A673 (cell line): ENCODE data around the gene VPS4A.

ENCODE experiments used
- EZH2 ChIP-seq: fragments of 200-600 bp; sonication (generic); IDR thresholded peaks from 2 replicates; pipeline ENCODE4 v1.6.1; 2017; ENCODE audit warnings: borderline replicate concordance, low read depth, mild to moderate bottlenecking, mixed read lengths, antibody characterized with exemption, low read length; ENCODE audit not compliant: poor library complexity, severe bottlenecking
- TF ChIP-seq, protein P1 (sequence below): fragments of 300-800, 200-600 bp; sonication (generic); conservative IDR thresholded peaks from 2 replicates; pipeline ENCODE4 v1.5.1; 2017; ENCODE audit warnings: low read depth, mild to moderate bottlenecking, antibody characterized with exemption, low read length, moderate library complexity, mixed read lengths

- TF ChIP-seq, protein P1, sequence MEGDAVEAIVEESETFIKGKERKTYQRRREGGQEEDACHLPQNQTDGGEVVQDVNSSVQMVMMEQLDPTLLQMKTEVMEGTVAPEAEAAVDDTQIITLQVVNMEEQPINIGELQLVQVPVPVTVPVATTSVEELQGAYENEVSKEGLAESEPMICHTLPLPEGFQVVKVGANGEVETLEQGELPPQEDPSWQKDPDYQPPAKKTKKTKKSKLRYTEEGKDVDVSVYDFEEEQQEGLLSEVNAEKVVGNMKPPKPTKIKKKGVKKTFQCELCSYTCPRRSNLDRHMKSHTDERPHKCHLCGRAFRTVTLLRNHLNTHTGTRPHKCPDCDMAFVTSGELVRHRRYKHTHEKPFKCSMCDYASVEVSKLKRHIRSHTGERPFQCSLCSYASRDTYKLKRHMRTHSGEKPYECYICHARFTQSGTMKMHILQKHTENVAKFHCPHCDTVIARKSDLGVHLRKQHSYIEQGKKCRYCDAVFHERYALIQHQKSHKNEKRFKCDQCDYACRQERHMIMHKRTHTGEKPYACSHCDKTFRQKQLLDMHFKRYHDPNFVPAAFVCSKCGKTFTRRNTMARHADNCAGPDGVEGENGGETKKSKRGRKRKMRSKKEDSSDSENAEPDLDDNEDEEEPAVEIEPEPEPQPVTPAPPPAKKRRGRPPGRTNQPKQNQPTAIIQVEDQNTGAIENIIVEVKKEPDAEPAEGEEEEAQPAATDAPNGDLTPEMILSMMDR = no peak
- no peak for TF ChIP-seq EZH2
These were observed 29.0 kb downstream of the VPS4A start for GRCh38 chr16:69340095-69340644.
